AG08395 (cell line): ENCODE measurements around the gene IGSF22.
A peak's percentile ranks its signal among the peaks of the same experiment; 100 is the strongest.

ENCODE experiments used
- DNase-seq: peaks from one replicate; pipeline ENCODE4 v3.0.0; 2012; ENCODE audit warnings: mixed read lengths, low spot score

The IGSF22 gene

GRCh38 chr11:18726040-18726439, at the start of gene IGSF22:
TSS of gene IGSF22 (minus strand) at chr11:18726188. CDS start at chr11:18724236, 1,952 bp downstream.
- DNase-seq: no peak

GRCh38 chr11:18774801-18775200, 48.8 kb upstream of the IGSF22 start:
- DNase-seq: no peak

DNA sequence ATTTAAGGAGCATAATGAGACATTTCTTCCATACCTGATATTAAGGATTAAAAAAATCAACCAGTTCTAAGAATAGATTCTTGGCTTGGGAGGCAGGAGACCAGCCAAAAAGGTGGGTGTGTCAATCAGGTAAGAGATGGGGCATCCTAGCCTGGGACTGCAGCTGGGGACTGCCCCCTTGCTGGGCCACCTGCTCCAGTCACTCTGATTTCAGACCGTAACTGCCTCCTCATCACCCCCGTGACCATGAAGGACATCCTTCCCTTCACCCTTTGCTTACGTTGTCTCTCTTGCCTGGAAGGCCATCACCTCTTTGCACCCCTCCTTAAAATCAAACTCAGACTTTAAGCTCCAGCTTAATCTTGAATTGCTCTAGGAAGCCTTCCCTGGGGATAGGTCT, 47.7 kb upstream of the IGSF22 start:
- no peak for DNase-seq

DNA sequence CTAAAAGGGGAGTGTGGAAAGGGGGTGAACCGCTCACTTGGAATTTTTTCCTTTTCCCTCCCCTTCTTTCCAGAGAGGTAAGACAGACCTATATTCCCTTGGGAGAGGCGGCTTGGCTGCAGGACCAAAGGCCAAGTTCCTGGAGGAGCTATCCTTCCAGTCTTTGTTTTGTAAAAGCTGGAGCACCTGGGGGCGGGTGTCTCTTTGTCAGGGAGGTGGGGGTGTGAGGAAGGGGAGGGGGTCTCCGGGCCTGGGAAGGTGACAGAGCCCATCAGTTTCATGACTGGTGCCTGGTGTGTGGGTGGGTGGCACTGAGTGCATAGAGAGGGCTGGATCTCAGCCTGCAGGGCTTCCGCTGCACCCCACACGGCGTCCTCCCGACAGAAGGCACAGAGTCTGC, 47.1 kb upstream of the IGSF22 start:
- no peak for DNase-seq

DNA sequence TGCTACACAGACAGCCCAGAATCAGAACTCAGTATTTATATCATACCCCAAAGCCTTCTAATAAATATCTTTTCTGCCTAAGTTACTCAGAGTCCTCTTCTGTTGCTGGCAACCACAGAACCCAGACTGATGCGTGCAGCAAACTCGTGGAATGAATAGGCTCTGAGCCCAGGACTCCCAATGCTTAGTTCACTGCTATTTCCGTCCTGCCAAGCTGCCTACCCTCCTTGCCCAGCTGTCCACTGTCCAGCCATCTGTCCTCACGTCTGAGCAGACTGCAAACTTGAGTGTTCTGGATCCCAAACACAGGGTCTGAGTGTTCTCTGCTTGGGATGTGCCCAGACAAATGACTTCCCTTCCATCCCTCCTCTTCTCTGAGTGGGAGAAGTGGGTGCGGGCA, 46.2 kb upstream of the IGSF22 start:
- DNase-seq: no peak

GRCh38 chr11:18771266-18772035, 45.5 kb upstream of the IGSF22 start:
- DNase-seq: no peak

DNA sequence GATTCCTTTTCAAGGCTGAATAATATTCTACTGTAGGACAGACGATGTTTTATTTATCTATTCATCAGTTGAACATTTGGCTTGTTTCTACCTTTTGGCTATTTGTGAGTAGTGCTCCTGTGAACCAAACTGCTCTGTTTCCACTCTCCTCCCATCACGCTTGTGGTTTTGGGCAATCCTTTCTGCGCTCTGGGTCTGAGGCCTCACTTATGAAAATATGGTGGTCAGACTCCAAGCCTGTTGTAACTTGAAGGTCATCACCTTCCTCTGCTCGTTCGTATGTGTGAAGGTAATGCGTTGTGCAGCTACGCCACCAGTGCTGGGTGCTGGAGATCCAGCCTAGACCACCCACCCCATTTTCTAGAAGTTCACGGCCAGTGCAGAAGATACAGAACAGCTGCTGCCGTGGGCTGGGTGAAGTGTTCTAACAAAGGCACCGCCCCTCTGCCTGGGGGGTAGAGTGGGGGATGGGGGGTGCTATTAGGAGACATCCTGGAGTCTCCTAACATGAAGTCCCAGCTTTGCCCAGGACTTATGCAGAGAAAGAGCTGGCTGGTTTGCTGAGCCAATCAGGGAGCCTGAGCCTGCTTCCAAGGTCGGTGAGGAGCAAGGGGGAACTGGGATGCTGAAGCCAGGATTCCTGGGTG, 44.6 kb upstream of the IGSF22 start:
- no peak for DNase-seq

DNA sequence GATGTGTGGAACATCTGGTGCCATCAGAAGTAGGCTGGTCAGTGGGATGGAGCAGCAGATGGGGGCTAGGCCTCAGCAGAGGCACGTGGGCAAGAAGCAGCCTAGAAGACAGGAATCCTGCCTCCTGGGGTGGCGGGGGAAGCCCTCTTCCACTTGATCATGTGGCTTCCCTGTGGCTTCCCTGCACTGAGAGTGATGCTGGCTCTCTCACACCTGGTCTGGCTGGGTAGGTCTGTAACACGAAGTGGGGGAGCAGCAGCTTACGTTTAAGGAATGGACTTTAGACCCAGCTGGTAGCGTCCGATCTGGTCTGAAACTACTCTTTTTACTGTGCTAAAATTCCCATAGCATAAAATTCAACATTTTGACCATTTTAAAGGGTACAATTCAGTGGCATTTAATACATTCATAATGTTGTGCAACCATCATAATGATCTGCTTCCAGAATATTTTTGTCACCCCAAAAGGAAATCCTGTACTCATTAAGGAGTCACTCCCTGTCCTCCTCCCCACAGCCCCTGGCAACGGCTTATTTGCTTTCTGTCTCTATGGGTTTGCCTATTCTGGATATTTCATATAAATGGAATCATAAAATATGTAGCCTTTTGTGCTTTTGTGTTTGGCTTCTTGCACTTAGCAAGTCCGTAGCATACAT, 43.9 kb upstream of the IGSF22 start:
- DNase-seq: no peak

- no peak for DNase-seq
Measured at GRCh38 chr11:18768978-18769377, 43.0 kb upstream of the IGSF22 start.

GRCh38 chr11:18768472-18768901, 42.5 kb upstream of the IGSF22 start:
- DNase-seq: no peak

- no peak for DNase-seq
Measured at GRCh38 chr11:18766015-18766414, 40.0 kb upstream of the IGSF22 start.

DNA sequence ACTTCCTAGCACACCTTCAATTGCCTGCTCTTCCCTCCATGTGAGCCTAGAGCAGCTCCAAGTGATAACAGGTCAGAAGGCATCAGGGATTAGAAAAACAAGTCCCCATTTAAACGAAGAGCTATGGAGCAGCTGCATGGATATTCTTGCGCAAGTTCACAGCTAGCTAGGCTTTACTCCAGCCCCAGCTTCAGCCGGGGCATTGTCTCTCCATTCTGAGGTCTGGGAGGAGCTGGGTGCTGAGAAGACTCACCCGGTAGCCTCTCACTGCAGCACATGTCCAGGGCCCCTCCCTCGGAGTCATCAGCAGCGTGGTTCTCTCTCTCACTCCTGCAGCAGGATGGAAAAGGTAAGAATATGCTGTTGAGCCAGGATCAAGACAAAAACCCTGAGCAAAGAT, 39.6 kb upstream of the IGSF22 start:
- DNase-seq: no peak

DNA sequence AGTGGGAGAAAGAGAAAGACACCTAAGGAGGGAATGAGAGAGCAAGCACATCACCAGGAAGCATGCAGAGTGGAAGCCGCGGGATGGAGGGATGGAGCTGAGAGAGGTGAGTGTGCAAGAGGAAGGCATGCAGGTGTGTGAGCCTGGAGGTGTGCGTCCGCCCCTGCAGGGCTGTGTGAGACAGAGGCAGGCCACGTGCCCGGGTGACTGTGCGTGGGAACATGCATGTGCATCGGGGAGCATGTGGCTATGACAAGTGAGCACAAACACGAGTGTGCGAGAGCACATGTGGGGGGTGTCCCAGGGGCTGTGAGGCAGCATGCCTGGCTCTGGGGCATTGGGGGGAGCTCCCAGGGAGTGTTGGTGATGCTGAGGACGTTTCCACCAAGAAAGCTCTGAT, 35.8 kb upstream of the IGSF22 start:
- DNase-seq: no peak

DNA sequence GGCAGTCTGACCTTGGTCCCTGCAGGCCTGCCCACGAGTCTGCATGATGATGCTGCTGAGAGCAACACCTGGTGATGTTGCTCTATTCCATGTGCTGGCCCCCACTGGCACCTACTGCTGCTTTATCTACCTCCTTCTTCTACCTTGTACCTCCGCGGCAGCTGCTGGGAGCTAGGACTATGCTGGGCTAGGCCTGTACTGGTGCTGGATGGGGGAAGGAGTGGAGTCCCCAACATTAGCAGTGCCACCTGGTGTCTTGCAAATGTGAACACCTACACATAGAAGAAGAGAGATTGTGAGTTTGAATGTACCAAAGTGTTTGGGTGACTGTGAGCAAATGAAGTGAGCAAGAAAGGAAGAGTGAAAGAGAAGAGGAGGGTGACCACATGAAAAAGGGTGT, 35.2 kb upstream of the IGSF22 start:
- no peak for DNase-seq

DNA sequence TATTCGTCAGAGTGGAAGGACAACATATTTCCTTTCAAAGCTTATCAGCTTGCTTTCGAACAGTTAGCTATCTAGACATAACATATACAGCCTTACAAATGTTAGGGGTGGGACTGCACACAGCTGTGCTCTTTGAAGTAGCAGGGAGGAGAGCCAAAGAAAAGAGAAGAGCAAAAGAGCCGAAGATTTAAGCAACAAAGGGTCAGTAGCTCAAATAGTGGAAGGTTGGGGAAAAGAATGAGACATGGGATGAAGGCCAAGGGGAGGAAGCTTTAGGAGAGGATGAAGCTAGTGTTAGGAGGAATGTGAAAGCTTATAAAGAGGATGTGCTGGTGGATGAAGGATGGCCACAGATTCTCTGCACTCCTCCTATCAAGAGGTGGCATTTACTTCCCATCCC, 31.8 kb upstream of the IGSF22 start:
- DNase-seq: no peak

DNA sequence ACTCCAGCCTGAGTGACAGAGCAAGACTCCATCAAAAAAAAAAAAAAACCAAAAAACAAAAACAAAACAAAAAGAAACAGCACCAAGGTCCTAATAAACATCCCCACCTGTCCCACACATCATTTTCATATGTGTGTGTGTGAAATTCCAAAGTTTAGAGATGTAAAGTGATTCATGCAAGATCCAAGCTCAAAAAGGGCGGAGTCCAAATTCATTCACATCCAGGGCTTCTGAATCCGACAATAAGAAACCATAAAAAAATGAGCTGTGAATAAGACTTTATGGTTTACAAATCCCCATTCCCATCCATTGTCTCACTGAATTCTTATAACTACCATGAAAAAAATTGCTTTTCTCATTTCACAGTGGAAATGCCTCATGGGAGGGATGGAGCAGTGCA, 30.9 kb upstream of the IGSF22 start:
- DNase-seq: no peak

DNA sequence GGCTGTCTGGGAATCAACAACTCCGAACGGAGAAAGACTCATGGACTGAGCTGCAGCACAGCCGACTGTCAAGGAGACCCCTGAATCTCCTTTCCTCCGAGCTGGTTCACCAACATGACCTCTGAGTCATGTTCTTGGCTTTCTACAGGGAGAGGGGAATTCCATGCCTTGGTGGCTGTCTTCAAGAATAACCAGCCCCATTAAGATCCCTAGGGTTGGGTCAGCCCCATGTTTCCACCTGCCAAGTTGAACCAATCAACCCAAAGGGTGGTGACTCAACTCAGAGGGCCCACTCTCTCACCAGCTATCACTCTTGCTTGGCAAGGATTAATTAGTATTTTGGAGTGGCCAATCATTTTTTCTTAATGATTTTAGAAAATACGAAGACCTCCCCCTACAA, 28.3 kb upstream of the IGSF22 start:
- DNase-seq: no peak

- DNase-seq: no peak
Measured at GRCh38 chr11:18752502-18752901, 26.5 kb upstream of the IGSF22 start.

DNA sequence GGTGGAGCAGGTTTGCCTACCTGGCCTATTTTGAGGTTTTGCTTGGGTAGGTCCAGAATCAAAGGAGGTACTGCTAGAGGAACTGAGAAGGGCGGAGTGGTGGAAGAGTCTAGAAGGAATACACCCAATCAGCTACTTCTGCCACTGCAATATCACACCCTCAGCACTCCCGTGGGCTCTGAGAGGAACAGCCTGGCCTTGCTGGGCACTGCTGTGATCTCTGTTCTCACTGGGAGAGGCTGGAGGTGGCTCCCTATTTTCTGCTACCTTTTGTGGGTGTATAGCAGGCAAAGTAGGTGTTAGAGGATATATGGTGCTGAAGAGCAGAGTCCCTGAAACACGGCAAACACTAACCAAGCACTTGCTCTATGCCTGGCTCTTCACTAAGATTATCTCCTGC, 25.0 kb upstream of the IGSF22 start:
- no peak for DNase-seq

DNA sequence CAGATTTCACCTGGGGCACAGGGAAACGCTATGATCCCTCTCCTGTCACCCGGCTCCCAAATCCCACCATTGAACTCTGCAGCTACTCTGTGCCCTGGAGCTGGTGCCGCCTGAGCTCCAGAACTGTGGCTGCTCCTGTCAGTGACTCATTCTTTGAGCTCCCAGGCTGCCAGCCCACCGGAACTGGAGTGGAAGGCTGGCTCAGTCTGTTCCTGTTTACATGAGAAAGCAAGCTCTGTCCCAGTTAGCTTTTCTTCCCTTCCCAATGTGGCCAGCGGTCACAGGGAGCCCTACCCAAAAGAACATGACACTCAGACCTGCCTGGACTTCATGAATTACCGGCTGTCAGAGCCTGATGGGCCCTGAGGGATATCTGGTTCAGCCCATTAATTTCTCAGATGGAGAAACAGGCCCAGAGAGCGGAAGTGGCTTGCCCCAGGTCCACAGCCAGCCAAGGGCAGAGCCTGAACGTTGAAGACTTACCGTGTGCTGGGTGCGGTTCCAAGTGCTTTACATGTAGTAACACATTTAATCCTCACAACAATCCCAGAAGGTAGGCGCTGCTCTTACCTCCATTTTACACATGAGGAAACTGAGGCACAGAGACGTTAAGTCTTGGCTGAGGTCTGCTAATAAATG, 23.8 kb upstream of the IGSF22 start:
- DNase-seq: peak; percentile 88

- DNase-seq: no peak
Measured at GRCh38 chr11:18748766-18749365, 22.9 kb upstream of the IGSF22 start.

DNA sequence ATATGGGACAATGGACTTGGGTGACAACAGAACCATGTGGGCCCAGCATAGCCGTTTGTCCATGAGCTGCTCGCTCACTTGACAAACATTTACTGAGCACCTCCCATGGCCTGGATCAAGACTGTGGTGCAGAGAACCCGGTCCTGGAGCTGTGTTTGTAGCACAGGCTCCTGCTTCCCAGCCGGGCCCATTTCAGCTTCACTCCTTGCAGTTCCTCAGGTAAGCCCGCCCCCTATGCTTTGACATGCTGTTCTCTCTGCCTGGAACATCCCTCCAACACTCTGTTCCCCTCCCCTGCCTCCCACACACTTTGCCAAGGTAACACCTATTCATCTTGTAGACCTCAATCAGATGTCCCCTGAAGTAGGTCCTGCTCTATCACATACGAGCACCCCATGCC, 19.3 kb upstream of the IGSF22 start:
- DNase-seq: no peak
